Choroid plexus epithelial cell (primary cell): ENCODE results near the gene RAB10.
A peak's percentile ranks its signal among the peaks of the same experiment; 100 is the strongest.

ENCODE experiments used
- DNase-seq: peaks from one replicate; pipeline ENCODE4 v3.0.0-alpha.2; 2010; ENCODE audit warnings: low read depth
- H3K4me3 ChIP-seq: 2 replicates; pipeline ENCODE4 v1.5.1; 2011; ENCODE audit warnings: low read depth, mild to moderate bottlenecking, control low read depth, low read length, moderate library complexity
- CTCF ChIP-seq: conservative IDR thresholded peaks from 2 replicates; pipeline ENCODE4 v1.5.1; 2011; ENCODE audit warnings: low read depth, mild to moderate bottlenecking, control low read depth, inconsistent platforms, low read length, moderate library complexity

Gene RAB10

DNA sequence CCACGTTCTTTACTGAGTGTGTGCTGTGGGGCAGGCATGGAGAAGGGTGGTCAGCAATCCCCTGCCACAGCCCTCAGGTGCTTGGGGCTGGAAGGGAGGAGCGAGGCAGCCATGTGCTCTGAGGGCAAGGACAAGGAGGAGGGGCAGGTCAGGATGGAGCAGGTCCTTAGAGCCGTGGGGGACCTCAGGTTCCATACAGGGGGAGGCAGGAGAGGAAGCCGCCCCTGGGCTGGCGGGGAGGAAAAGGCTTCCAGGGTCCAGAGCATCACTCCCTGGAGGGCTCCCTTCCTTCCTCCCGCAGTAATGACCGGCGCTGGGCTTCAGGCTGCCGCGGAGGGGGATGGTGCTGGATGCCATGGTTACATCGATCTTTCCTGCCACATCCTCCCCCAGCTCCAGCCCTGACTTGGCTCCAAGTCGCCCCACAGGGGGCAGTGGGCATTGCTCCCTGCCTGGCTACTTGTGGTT is 145.6 kb downstream of the RAB10 start:
- TF ChIP-seq CTCF: no peak
- DNase-seq: no peak
- H3K4me3 ChIP-seq: no peak overlapping the region

DNA sequence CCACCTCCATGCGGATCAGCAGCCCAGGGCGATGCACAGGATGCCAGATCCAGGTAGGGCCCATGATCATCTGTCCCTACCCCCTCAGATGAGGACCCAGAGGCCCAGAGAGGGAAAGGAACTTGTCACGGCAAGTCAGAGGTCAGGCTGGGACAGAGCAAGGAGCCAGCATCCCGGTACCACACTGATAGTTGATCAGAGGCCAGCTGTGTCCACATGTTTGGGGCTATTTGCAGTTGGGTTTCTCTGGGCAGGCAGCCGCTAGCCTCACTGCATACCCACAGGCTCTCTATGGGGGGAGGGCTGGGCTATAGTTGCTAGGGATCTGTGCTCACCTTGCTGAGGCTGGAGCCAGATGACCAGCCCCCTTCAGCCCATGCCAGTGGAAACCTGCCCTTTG is 148.6 kb downstream of the RAB10 start:
- no peak for DNase-seq
- no peak overlapping the region for H3K4me3 ChIP-seq
- TF ChIP-seq CTCF: no peak

- TF ChIP-seq CTCF: no peak
- DNase-seq: no peak
- no peak overlapping the region for H3K4me3 ChIP-seq
These were observed 149.2 kb downstream of the RAB10 start for GRCh38 chr2:26182887-26183630.

DNA sequence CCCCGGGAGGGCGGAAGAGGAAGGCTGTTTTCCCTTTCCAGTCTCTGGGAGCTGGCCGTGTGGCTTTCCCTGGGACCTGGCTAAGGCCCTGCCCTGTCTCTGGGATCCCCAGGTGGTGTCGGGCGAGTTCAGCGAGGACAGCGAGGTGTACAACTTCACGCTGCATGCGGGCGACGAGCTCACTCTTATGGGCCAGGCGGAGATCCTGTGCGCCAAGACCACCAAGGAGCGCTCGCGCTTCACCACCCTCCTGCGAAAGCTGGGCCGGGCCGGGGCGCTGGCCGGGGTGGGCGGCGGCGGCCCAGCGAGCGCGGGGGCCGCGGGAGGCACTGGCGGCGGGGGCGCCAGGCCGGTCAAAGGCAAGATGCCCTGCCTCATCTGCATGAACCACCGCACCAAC is 150.2 kb downstream of the RAB10 start:
- no peak for DNase-seq
- peak overlapping the region; percentile 61 for H3K4me3 ChIP-seq
- no peak for TF ChIP-seq CTCF

- DNase-seq: peak; percentile 88
- peak; percentile 52 for TF ChIP-seq CTCF
- peak overlapping the region; percentile 61 for H3K4me3 ChIP-seq
These were observed 150.8 kb downstream of the RAB10 start for GRCh38 chr2:26184555-26185303.

- no peak for DNase-seq
- no peak for TF ChIP-seq CTCF
- H3K4me3 ChIP-seq: peak overlapping the region; percentile 61
These were observed 151.5 kb downstream of the RAB10 start for GRCh38 chr2:26185304-26185928.
